Liver (tissue), 9 donors: ENCODE measurements around the gene RAB38. TPM values are rescaled to one million over a fixed set of nuclear protein-coding genes. Genes with fewer than 3 reads are reported as not detected.

ENCODE experiments used
- DNase-seq: peaks from one replicate; pipeline ENCODE4 v3.0.0-alpha.2; 2017; ENCODE audit warnings: low spot score
- H3K27ac ChIP-seq, 2 donors: one replicate each; pipeline ENCODE4 v1.7.0; 2013; ENCODE audit warnings: inconsistent platforms in 2 of 2, low read length in 2 of 2, control low read depth in 1 of 2, low read depth in 1 of 2, mild to moderate bottlenecking in 1 of 2
- H3K27me3 ChIP-seq, 4 donors: one replicate each; pipeline versions ENCODE4 v1.6.1 to v1.7.0; 2013; ENCODE audit warnings: low read length in 3 of 4, inconsistent platforms in 1 of 4, mild to moderate bottlenecking in 1 of 4, moderate library complexity in 1 of 4; ENCODE audit not compliant: control insufficient read depth in 4 of 4, insufficient read depth in 4 of 4
- H3K36me3 ChIP-seq, 4 donors: one replicate each; pipeline versions ENCODE4 v1.6.1 to v1.7.0; 2013; ENCODE audit warnings: low read length in 3 of 4, mild to moderate bottlenecking in 3 of 4, low read depth in 1 of 4, moderate library complexity in 1 of 4; ENCODE audit not compliant: control insufficient read depth in 4 of 4, insufficient read depth in 3 of 4
- H3K4me1 ChIP-seq, 4 donors: one replicate each; pipeline versions ENCODE4 v1.6.1 to v1.7.0; 2013; ENCODE audit warnings: low read length in 3 of 4, mild to moderate bottlenecking in 3 of 4, moderate library complexity in 1 of 4; ENCODE audit not compliant: control insufficient read depth in 4 of 4, insufficient read depth in 4 of 4
- H3K4me3 ChIP-seq, 3 donors: one replicate each; pipeline versions ENCODE4 v1.6.1 to v1.7.0; 2013; ENCODE audit warnings: low read length in 3 of 3, control low read depth in 1 of 3, low read depth in 1 of 3, mild to moderate bottlenecking in 1 of 3
- H3K9ac ChIP-seq, 2 donors: one replicate each; pipeline ENCODE4 v1.7.0; 2013; ENCODE audit warnings: low read length in 2 of 2, mild to moderate bottlenecking in 2 of 2, moderate library complexity in 2 of 2, control low read depth in 1 of 2, low read depth in 1 of 2
- H3K9me3 ChIP-seq, 4 donors: one replicate each; pipeline versions ENCODE4 v1.6.1 to v1.7.0; 2013; ENCODE audit warnings: low read length in 3 of 4; ENCODE audit not compliant: control insufficient read depth in 4 of 4
- EGR1 ChIP-seq, 2 donors: IDR thresholded peaks; 2 replicates each; pipeline ENCODE4 v1.6.1; 2016 to 2018; ENCODE audit warnings: antibody characterized with exemption in 2 of 2, low read depth in 2 of 2
- FOXA1 ChIP-seq: IDR thresholded peaks from 2 replicates; pipeline ENCODE4 v1.6.1; 2016; ENCODE audit warnings: antibody characterized with exemption
- FOXA2 ChIP-seq: IDR thresholded peaks from 2 replicates; pipeline ENCODE4 v1.6.1; 2016; ENCODE audit warnings: antibody characterized with exemption
- GABPA ChIP-seq, 2 donors: IDR thresholded peaks in 1 of 2; conservative IDR thresholded peaks in 1 of 2; 2 replicates each; pipeline ENCODE4 v1.6.1; 2016; ENCODE audit warnings: antibody characterized with exemption in 2 of 2, mild to moderate bottlenecking in 1 of 2, moderate library complexity in 1 of 2
- HNF4A ChIP-seq, 2 donors: conservative IDR thresholded peaks; 2 replicates each; pipeline ENCODE4 v1.6.1; 2016; ENCODE audit warnings: antibody characterized with exemption in 2 of 2, mild to moderate bottlenecking in 2 of 2
- HNF4G ChIP-seq: IDR thresholded peaks from 2 replicates; pipeline ENCODE4 v1.6.1; 2016; ENCODE audit warnings: antibody characterized with exemption
- JUND ChIP-seq, 2 donors: IDR thresholded peaks; 2 replicates each; pipeline ENCODE4 v1.6.1; 2016; ENCODE audit warnings: antibody characterized with exemption in 2 of 2
- NR2F2 ChIP-seq: IDR thresholded peaks from 2 replicates; pipeline ENCODE4 v1.6.1; 2016; ENCODE audit warnings: antibody characterized with exemption
- RAD21 ChIP-seq, 2 donors: IDR thresholded peaks; 2 replicates each; pipeline ENCODE4 v1.6.1; 2016; ENCODE audit warnings: antibody characterized with exemption in 2 of 2, mild to moderate bottlenecking in 2 of 2
- RXRA ChIP-seq, 2 donors: IDR thresholded peaks; 2 replicates each; pipeline ENCODE4 v1.6.1; 2017 to 2018; ENCODE audit warnings: antibody characterized with exemption in 2 of 2, mild to moderate bottlenecking in 1 of 2
- SP1 ChIP-seq: IDR thresholded peaks from 2 replicates; pipeline ENCODE4 v1.6.1; 2018; ENCODE audit warnings: antibody characterized with exemption, mild to moderate bottlenecking
- TAF1 ChIP-seq: conservative IDR thresholded peaks from 2 replicates; pipeline ENCODE4 v1.6.1; 2016; ENCODE audit warnings: antibody characterized with exemption, mild to moderate bottlenecking
- YY1 ChIP-seq: IDR thresholded peaks from 2 replicates; pipeline ENCODE4 v1.6.1; 2016; ENCODE audit warnings: antibody characterized with exemption, mild to moderate bottlenecking
- WGBS: extraction: QIAGEN DNeasy Blood & Tissue Kit; methylation state at CpG from one replicate; pipeline ENCODE4 v1.1.7; 2013; 5-methylcytosine and 5-hydroxymethylcytosine counted together
- polyA plus RNA-seq, 2 donors: library from polyadenylated mRNA; stranded (reverse) in 1 of 2; unstranded in 1 of 2; fragments of 200-250 nt in 1 of 2; fragments of >200 nt in 1 of 2; fragmentation: Nextera tagmentation in 1 of 2; extraction: Ambion mirVana in 1 of 2; gene quantifications; one replicate each; pipeline versions ENCODE4 v1.2.1 to v1.2.3, GENCODE V29; 2013 to 2015
- total RNA-seq, 2 donors: library from RNA; depleted of rRNA; stranded (reverse); fragments of >200 nt; gene quantifications; one replicate each; pipeline ENCODE4 v1.2.3, GENCODE V29; 2014
- TF ChIP-seq, protein P1 (sequence below): IDR thresholded peaks from 2 replicates; pipeline ENCODE4 v1.6.1; 2016; ENCODE audit warnings: antibody characterized with exemption, mild to moderate bottlenecking
- TF ChIP-seq, protein P2 (sequence below): IDR thresholded peaks from 2 replicates; pipeline ENCODE4 v1.6.1; 2016; ENCODE audit warnings: antibody characterized with exemption
- TF ChIP-seq, protein P3 (sequence below): fragments of 150-350 bp; IDR thresholded peaks from 2 replicates; pipeline ENCODE4 v1.5.1; 2017; ENCODE audit warnings: improper control_type of control experiment, low read depth, low read length; ENCODE audit not compliant: missing input control
- TF ChIP-seq, protein P4 (sequence below): IDR thresholded peaks from 2 replicates; pipeline ENCODE4 v1.6.1; 2016; ENCODE audit warnings: antibody characterized with exemption
- donor health status: healthy.
- donor health status: healthy.
- donor health status: healthy.
- donor health status: healthy.
- donor health status: healthy.

Gene RAB38
- total and polyA plus RNA-seq, 4 donors = 0.32 to 2.2 (median 0.48) TPM

DNA sequence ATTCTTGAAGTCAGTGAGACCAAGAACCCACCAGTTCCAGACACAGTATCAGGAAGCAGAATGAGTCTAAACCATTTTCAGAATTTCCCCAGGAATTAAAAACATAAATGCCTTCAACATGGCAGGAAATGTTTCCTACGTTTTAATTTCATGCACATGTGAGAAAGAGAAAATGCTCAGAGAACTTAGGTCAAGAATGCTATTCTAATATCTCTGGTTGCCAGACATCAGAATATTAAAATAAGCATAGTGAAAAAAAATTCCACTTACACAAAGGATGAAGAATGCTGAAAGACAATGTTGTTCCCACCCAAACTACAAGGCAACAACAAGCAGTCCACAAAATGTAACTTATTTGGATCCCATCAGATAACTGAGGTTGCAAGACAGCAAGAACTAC, 104.8 kb downstream of the RAB38 start:
- DNase-seq = no peak
- no peak overlapping the region for H3K4me3 ChIP-seq
- H3K4me1 ChIP-seq = no peaks in the 10 kb centered on the region
- WGBS = 66% methylated on average over 1 of the region's 1 CpG
- H3K9ac ChIP-seq = no peak overlapping the region
- TF ChIP-seq, protein P1, sequence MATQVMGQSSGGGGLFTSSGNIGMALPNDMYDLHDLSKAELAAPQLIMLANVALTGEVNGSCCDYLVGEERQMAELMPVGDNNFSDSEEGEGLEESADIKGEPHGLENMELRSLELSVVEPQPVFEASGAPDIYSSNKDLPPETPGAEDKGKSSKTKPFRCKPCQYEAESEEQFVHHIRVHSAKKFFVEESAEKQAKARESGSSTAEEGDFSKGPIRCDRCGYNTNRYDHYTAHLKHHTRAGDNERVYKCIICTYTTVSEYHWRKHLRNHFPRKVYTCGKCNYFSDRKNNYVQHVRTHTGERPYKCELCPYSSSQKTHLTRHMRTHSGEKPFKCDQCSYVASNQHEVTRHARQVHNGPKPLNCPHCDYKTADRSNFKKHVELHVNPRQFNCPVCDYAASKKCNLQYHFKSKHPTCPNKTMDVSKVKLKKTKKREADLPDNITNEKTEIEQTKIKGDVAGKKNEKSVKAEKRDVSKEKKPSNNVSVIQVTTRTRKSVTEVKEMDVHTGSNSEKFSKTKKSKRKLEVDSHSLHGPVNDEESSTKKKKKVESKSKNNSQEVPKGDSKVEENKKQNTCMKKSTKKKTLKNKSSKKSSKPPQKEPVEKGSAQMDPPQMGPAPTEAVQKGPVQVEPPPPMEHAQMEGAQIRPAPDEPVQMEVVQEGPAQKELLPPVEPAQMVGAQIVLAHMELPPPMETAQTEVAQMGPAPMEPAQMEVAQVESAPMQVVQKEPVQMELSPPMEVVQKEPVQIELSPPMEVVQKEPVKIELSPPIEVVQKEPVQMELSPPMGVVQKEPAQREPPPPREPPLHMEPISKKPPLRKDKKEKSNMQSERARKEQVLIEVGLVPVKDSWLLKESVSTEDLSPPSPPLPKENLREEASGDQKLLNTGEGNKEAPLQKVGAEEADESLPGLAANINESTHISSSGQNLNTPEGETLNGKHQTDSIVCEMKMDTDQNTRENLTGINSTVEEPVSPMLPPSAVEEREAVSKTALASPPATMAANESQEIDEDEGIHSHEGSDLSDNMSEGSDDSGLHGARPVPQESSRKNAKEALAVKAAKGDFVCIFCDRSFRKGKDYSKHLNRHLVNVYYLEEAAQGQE = no peak
- no peak for TF ChIP-seq GABPA (IDR thresholded peaks at IDR 0.05 in 1 of 2, conservative IDR thresholded peaks at IDR 0.05 in 1 of 2)
- no peak for TF ChIP-seq HNF4G
- TF ChIP-seq, protein P2, sequence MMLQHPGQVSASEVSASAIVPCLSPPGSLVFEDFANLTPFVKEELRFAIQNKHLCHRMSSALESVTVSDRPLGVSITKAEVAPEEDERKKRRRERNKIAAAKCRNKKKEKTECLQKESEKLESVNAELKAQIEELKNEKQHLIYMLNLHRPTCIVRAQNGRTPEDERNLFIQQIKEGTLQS = no peak
- TF ChIP-seq TAF1 = no peak
- TF ChIP-seq FOXA1 = no peak
- TF ChIP-seq JUND (IDR thresholded peaks at IDR 0.05) = no peak
- no peak for TF ChIP-seq NR2F2
- TF ChIP-seq YY1 = no peak
- TF ChIP-seq EGR1 (IDR thresholded peaks at IDR 0.05; ENCODE audit: low read depth in 2 of 2) = no peak
- peaks cover 0 to 2% (median 0%) of the 10 kb centered on the region in 4 donors for H3K27me3 ChIP-seq
- H3K36me3 ChIP-seq = no peaks in the 10 kb centered on the region
- H3K9me3 ChIP-seq = peaks cover 0 to 2% (median 0%) of the 10 kb centered on the region in 4 donors
- no peak overlapping the region for H3K27ac ChIP-seq

DNA sequence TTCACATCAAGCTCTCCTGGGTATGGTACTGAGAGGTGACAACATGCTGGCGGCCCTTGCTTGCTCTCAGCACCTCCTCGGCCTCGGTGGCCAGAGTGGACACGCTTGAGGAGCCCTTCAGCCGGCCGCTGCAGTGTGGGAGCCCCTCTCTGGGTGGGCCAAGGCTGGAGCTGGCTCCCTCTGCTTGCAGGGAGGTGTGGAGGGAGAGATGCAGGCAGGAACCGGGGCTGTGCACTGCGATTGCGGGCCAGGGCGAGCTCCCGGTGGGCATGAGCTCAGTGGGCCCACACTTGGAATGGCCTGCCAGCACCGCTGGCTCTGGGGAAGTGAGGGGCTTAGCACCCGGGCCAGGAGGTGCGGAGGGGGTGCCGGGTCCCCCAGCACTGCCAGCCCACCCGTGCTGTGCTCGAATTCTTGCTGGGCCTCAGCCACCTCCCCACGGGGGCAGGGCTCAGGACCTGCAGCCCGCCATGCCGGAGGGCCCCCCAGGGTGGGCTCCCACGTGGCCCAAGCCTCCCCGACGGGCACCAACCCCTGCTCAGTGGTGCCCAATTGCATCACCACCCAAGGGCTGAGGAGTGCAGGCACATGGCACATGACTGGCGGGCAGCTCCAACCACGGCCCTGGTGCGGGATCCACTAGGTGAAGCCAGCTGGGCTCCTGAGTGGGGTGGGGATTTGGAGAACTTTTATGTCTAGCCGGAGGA, 106.2 kb downstream of the RAB38 start:
- H3K27me3 ChIP-seq = peaks cover 0 to 2% (median 0%) of the 10 kb centered on the region in 4 donors
- H3K4me3 ChIP-seq = no peak overlapping the region
- no peak for DNase-seq
- no peaks in the 10 kb centered on the region for H3K4me1 ChIP-seq
- H3K9ac ChIP-seq = no peak overlapping the region
- TF ChIP-seq FOXA1 = no peak
- TF ChIP-seq, protein P3, sequence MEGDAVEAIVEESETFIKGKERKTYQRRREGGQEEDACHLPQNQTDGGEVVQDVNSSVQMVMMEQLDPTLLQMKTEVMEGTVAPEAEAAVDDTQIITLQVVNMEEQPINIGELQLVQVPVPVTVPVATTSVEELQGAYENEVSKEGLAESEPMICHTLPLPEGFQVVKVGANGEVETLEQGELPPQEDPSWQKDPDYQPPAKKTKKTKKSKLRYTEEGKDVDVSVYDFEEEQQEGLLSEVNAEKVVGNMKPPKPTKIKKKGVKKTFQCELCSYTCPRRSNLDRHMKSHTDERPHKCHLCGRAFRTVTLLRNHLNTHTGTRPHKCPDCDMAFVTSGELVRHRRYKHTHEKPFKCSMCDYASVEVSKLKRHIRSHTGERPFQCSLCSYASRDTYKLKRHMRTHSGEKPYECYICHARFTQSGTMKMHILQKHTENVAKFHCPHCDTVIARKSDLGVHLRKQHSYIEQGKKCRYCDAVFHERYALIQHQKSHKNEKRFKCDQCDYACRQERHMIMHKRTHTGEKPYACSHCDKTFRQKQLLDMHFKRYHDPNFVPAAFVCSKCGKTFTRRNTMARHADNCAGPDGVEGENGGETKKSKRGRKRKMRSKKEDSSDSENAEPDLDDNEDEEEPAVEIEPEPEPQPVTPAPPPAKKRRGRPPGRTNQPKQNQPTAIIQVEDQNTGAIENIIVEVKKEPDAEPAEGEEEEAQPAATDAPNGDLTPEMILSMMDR = no peak
- peaks cover 0 to 2% (median 0%) of the 10 kb centered on the region in 4 donors for H3K9me3 ChIP-seq
- no peak overlapping the region for H3K27ac ChIP-seq
- no peaks in the 10 kb centered on the region for H3K36me3 ChIP-seq
- WGBS = 93% methylated on average over 27 of the region's 27 CpGs

DNA sequence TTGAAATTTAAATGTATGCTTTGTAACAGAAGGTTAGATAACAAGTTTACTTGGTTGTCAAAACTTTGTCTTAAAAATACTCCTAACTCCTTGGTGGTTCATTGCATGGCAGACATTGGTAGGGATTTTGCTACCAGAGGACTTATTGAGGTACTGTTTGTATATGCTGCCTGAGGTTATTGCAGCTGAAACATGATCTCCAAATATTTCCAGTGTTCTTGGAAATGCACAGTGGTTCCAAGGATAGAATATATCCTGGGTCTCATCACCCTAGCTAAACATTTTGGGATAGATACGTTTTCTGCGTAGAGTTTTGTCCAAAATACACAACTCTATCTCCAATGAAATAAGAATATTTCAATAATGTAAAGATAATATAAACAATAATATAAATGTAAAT, 109.2 kb downstream of the RAB38 start:
- Histone ChIP-seq H3K27me3 (peaks cover 0 to 2% (median 0%) of the 10 kb centered on the region in 4 donors), H3K27ac (no peak overlapping the region), H3K9ac (no peak overlapping the region), H3K4me1 (no peaks in the 10 kb centered on the region), H3K36me3 (no peaks in the 10 kb centered on the region), H3K4me3 (no peak overlapping the region), H3K9me3 (no peaks in the 10 kb centered on the region)
- 68% methylated on average over 2 of the region's 2 CpGs for WGBS
- DNase-seq = no peak
- no peak for TF ChIP-seq FOXA2
- no peak for TF ChIP-seq HNF4G
- no peak for TF ChIP-seq TAF1
- TF ChIP-seq EGR1 (IDR thresholded peaks at IDR 0.05; ENCODE audit: low read depth in 2 of 2) = no peak
- TF ChIP-seq GABPA (IDR thresholded peaks at IDR 0.05 in 1 of 2, conservative IDR thresholded peaks at IDR 0.05 in 1 of 2) = no peak
- TF ChIP-seq, protein P3 = no peak
- TF ChIP-seq RAD21 (IDR thresholded peaks at IDR 0.05) = no peak
- TF ChIP-seq SP1 = no peak
- no peak for TF ChIP-seq NR2F2
- no peak for TF ChIP-seq RXRA (IDR thresholded peaks at IDR 0.05)
- TF ChIP-seq HNF4A (conservative IDR thresholded peaks at IDR 0.05) = no peak
- no peak for TF ChIP-seq JUND (IDR thresholded peaks at IDR 0.05)
- TF ChIP-seq FOXA1 = no peak
- TF ChIP-seq, protein P4, sequence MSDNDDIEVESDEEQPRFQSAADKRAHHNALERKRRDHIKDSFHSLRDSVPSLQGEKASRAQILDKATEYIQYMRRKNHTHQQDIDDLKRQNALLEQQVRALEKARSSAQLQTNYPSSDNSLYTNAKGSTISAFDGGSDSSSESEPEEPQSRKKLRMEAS = no peak
